IPS-15b (cell line): ENCODE measurements around the gene CEBPA.

Experiments
- H3K27me3 ChIP-seq: one replicate; pipeline ENCODE4 v1.6.1; 2013; ENCODE audit warnings: low read length; ENCODE audit not compliant: control insufficient read depth, insufficient read depth
- H3K36me3 ChIP-seq: one replicate; pipeline ENCODE4 v1.6.1; 2013; ENCODE audit warnings: low read length; ENCODE audit not compliant: control insufficient read depth, insufficient read depth
- H3K4me1 ChIP-seq: one replicate; pipeline ENCODE4 v1.6.1; 2013; ENCODE audit warnings: mild to moderate bottlenecking, low read length; ENCODE audit not compliant: control insufficient read depth, insufficient read depth
- H3K4me3 ChIP-seq: one replicate; pipeline ENCODE4 v1.5.1; 2013; ENCODE audit warnings: low read depth, low read length
- H3K9ac ChIP-seq: one replicate; pipeline ENCODE4 v1.6.1; 2013; ENCODE audit warnings: low read depth, mild to moderate bottlenecking, low read length
- H3K9me3 ChIP-seq: one replicate; pipeline ENCODE4 v1.6.1; 2013; ENCODE audit warnings: mild to moderate bottlenecking, low read length; ENCODE audit not compliant: control insufficient read depth, insufficient read depth

The CEBPA gene

DNA sequence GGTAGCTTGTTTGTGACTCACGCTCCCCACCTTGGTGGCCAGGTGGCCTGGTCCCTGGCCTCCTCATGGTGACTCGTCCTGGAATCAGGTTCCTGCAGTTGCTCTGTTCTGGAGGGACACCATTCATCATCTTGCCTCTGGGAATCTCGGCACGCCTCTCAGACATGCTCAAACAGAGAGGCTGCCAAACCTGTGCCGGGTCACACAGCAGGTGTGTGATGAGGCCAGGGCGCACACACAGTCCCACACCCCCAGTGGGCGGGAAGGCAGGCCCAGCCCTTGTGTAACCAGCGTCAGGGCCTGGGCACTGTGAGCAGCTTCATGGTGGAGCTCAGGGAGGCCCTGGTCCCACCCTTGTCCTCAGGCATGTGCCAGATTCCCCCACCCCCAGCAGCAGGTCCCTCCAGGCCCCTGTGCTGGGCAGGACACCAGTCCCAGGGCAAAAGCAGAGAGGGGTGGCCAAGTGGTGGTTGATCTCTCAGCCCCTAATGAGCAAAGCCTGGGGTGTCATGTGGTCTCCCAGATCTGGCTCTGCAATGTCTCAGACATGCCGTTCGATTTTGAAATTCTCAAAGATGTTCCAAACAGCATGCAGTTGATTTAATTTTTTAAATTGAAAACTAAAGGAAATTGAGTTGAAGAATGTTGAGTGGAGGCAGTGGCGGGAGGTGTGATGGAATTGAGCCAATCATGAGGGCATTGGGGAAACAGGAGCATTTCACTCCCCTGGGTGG is 12.1 kb downstream of the CEBPA start:
- Histone ChIP-seq H3K9me3 (no peaks in the 10 kb centered on the region), H3K4me3 (no peak overlapping the region), H3K4me1 (no peaks in the 10 kb centered on the region), H3K36me3 (no peaks in the 10 kb centered on the region), H3K27me3 (no peaks in the 10 kb centered on the region), H3K9ac (no peak overlapping the region)

GRCh38 chr19:33289261-33289660 is 13.1 kb downstream of the CEBPA start:
- Histone ChIP-seq H3K27me3 (no peaks in the 10 kb centered on the region), H3K4me1 (no peaks in the 10 kb centered on the region), H3K9ac (no peak overlapping the region), H3K4me3 (no peak overlapping the region), H3K36me3 (no peaks in the 10 kb centered on the region), H3K9me3 (no peaks in the 10 kb centered on the region)

- Histone ChIP-seq H3K4me1 (no peaks in the 10 kb centered on the region), H3K36me3 (no peaks in the 10 kb centered on the region), H3K27me3 (no peaks in the 10 kb centered on the region), H3K4me3 (no peak overlapping the region), H3K9ac (no peak overlapping the region), H3K9me3 (no peaks in the 10 kb centered on the region)
These were observed 13.7 kb downstream of the CEBPA start for GRCh38 chr19:33288666-33289065.

DNA sequence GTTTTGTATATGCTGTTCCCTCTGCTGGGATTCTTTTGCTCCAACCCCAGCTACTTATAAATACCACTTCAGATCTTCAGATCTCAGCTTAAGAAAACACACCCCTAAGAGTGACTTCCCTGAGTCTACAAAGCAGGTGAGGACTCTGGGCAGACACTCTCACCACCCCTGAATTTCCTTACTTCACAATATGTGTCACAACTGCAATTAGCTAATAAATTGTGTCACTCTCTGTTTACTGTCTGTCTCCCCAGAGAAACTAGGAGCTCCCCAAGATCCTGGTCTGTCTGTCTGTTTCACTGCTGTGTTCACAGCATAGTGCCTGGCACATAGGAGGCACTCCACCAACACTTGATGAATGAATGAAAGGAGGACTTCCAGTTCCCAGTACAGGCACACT is 14.4 kb downstream of the CEBPA start:
- Histone ChIP-seq H3K9me3 (no peaks in the 10 kb centered on the region), H3K9ac (no peak overlapping the region), H3K4me1 (no peaks in the 10 kb centered on the region), H3K4me3 (no peak overlapping the region), H3K36me3 (no peaks in the 10 kb centered on the region), H3K27me3 (no peaks in the 10 kb centered on the region)

DNA sequence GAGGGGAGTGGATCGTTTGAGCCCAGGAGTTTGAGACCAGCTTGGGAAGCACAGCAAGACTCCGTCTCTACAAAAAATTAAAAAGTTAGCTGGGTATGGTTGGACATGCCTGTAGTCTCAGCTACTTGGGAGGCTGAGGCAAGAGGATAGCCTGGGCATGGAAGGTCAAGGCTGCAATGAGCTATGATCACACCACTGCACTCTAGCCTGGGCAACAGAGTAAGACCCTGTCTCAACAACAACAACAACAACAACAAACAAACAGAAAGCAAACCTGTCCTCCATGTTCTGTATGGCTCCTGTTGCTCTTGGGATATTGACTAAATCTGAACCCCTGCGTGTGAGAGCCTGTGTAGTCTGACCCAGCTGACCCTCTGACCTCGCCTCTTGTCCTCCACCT is 14.9 kb downstream of the CEBPA start:
- Histone ChIP-seq H3K36me3 (no peaks in the 10 kb centered on the region), H3K4me3 (no peak overlapping the region), H3K9ac (no peak overlapping the region), H3K9me3 (no peaks in the 10 kb centered on the region), H3K27me3 (no peaks in the 10 kb centered on the region), H3K4me1 (no peaks in the 10 kb centered on the region)

GRCh38 chr19:33286899-33287298 is 15.4 kb downstream of the CEBPA start:
- Histone ChIP-seq H3K9me3 (no peaks in the 10 kb centered on the region), H3K36me3 (no peaks in the 10 kb centered on the region), H3K27me3 (no peaks in the 10 kb centered on the region), H3K4me1 (no peaks in the 10 kb centered on the region), H3K9ac (no peak overlapping the region), H3K4me3 (no peak overlapping the region)

- no peaks in the 10 kb centered on the region for H3K9me3 ChIP-seq
- H3K36me3 ChIP-seq, result no peaks in the 10 kb centered on the region
- H3K27me3 ChIP-seq, result no peaks in the 10 kb centered on the region
- no peaks in the 10 kb centered on the region for H3K4me1 ChIP-seq
- H3K4me3 ChIP-seq, result no peak overlapping the region
- H3K9ac ChIP-seq, result no peak overlapping the region
These were observed 16.9 kb downstream of the CEBPA start for GRCh38 chr19:33285441-33285927.

DNA sequence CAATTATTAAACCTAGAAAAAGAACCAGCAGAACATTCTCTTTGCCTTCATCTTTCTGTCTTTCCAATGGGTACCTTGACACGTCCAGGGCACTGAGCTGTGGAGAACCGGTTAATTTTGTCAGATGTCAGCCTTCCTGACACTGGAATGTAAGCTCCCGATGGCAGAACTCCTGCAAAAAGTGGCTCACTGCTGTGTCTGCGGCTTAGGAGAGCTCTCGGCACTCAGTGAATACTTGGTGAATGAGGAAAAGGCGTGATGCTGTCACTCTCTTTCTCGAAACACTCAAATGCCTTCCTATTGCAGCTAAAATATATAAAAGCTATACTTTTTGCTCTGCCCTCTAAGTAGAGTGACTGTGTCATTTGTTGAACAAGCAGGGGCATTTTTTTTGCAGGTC is 17.6 kb downstream of the CEBPA start:
- no peak overlapping the region for H3K4me3 ChIP-seq
- no peaks in the 10 kb centered on the region for H3K27me3 ChIP-seq
- no peaks in the 10 kb centered on the region for H3K36me3 ChIP-seq
- no peaks in the 10 kb centered on the region for H3K9me3 ChIP-seq
- H3K9ac ChIP-seq, result no peak overlapping the region
- H3K4me1 ChIP-seq, result no peaks in the 10 kb centered on the region

DNA sequence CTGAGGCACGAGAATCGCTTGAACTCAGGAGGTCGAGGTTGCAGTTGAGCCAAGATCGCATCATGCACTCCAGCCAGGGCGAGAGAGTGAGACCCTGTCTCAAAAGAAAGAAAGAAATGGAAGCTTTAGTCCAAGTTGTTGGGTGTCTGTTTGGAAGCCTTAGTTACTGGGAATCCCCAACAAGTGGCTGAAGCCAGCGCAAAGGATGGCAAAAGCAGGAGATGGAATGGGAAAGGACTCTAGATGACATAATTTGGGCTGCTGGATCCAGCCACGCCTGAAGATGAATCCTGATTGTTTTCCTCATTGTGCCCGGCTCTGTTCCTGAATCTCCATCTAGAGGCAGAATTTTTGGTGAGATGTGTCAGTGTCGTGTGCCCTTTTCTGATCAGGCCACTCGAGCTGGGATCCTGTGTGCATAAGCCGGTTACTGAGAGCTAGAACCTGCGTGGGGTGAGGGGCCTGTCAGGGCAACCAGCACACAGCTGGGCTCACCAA is 18.1 kb downstream of the CEBPA start:
- H3K4me3 ChIP-seq, result no peak overlapping the region

GRCh38 chr19:33283589-33283988 is 18.7 kb downstream of the CEBPA start:
- Histone ChIP-seq H3K4me1 (no peaks in the 10 kb centered on the region), H3K4me3 (no peak overlapping the region), H3K27me3 (no peaks in the 10 kb centered on the region), H3K36me3 (no peaks in the 10 kb centered on the region), H3K9me3 (no peaks in the 10 kb centered on the region), H3K9ac (no peak overlapping the region)

More for the DNA sequence above, 18.1 kb downstream of the CEBPA start:
- Histone ChIP-seq H3K36me3 (no peaks in the 10 kb centered on the region), H3K4me1 (no peaks in the 10 kb centered on the region), H3K27me3 (no peaks in the 10 kb centered on the region), H3K9ac (no peak overlapping the region), H3K9me3 (no peaks in the 10 kb centered on the region)

GRCh38 chr19:33282036-33282671 is 20.2 kb downstream of the CEBPA start:
- Histone ChIP-seq H3K9me3 (no peaks in the 10 kb centered on the region), H3K27me3 (no peaks in the 10 kb centered on the region), H3K9ac (no peak overlapping the region), H3K4me1 (no peaks in the 10 kb centered on the region), H3K36me3 (no peaks in the 10 kb centered on the region), H3K4me3 (no peak overlapping the region)

- Histone ChIP-seq H3K4me1 (no peaks in the 10 kb centered on the region), H3K36me3 (no peaks in the 10 kb centered on the region), H3K9me3 (no peaks in the 10 kb centered on the region), H3K9ac (no peak overlapping the region), H3K27me3 (no peaks in the 10 kb centered on the region), H3K4me3 (no peak overlapping the region)
These were observed 20.9 kb downstream of the CEBPA start for GRCh38 chr19:33281296-33281926.
